Endodermal cell (in vitro differentiated cells): Measurements from ENCODE around the gene PPP6C. TPM values are rescaled to one million over a fixed set of nuclear protein-coding genes. Genes with fewer than 3 reads are reported as not detected.

ENCODE experiments used
- DNase-seq: peaks from one replicate; pipeline ENCODE4 v3.0.0-alpha.2; 2017
- H3K27ac ChIP-seq: 2 replicates; pipeline ENCODE4 v1.5.1; 2013; ENCODE audit warnings: mild to moderate bottlenecking, low read depth, low read length, moderate library complexity
- H3K27me3 ChIP-seq: 2 replicates; pipeline ENCODE4 v1.6.1; 2013; ENCODE audit warnings: mild to moderate bottlenecking, low read length, moderate library complexity; ENCODE audit not compliant: insufficient read depth, control insufficient read depth, poor library complexity, severe bottlenecking
- H3K36me3 ChIP-seq: 2 replicates; pipeline ENCODE4 v1.7.0; 2013; ENCODE audit warnings: mild to moderate bottlenecking, low read length, moderate library complexity; ENCODE audit not compliant: control insufficient read depth, insufficient read depth
- H3K4me1 ChIP-seq: one replicate; pipeline ENCODE4 v1.7.0; 2013; ENCODE audit warnings: low read length; ENCODE audit not compliant: control insufficient read depth, insufficient read depth
- H3K4me3 ChIP-seq: 2 replicates; pipeline ENCODE4 v1.5.1; 2013; ENCODE audit warnings: mild to moderate bottlenecking, low read length, moderate library complexity
- H3K9ac ChIP-seq: 2 replicates; pipeline ENCODE4 v1.6.1; 2013; ENCODE audit warnings: mild to moderate bottlenecking, low read length, moderate library complexity; ENCODE audit not compliant: poor library complexity, severe bottlenecking; ENCODE audit errors: extremely low read depth
- H3K9me3 ChIP-seq: 2 replicates; pipeline ENCODE4 v1.6.1; 2013; ENCODE audit warnings: mild to moderate bottlenecking, low read length, moderate library complexity; ENCODE audit not compliant: control insufficient read depth
- H3K27ac Mint-ChIP-seq: 2 replicates; pipeline ENCODE4 v1.8.0; 2020; ENCODE audit warnings: mixed read lengths
- H3K27me3 Mint-ChIP-seq: 2 replicates; pipeline ENCODE4 v1.8.0; 2021; ENCODE audit warnings: mild to moderate bottlenecking, mixed read lengths; ENCODE audit not compliant: insufficient read depth
- H3K36me3 Mint-ChIP-seq: 2 replicates; pipeline ENCODE4 v1.8.0; 2020; ENCODE audit warnings: low read depth, mixed read lengths
- H3K4me1 Mint-ChIP-seq: 2 replicates; pipeline ENCODE4 v1.8.0; 2020; ENCODE audit warnings: mixed read lengths
- H3K4me3 Mint-ChIP-seq: 2 replicates; pipeline ENCODE4 v1.8.0; 2020; ENCODE audit warnings: mild to moderate bottlenecking, moderate library complexity, mixed read lengths
- H3K9me3 Mint-ChIP-seq: 2 replicates; pipeline ENCODE4 v1.8.0; 2020; ENCODE audit warnings: mild to moderate bottlenecking, mixed read lengths
- WGBS, 2 experiments: methylation state at CpG; one replicate each; pipeline versions ENCODE4 v1.1.5 to v1.1.7; 2013; ENCODE audit warnings: missing lambda C conversion rate in 2 of 2, mixed read lengths in 1 of 2; ENCODE audit not compliant: insufficient coverage in 1 of 2, insufficient read length in 1 of 2; 5-methylcytosine and 5-hydroxymethylcytosine counted together
- total RNA-seq, 2 donors: library from RNA; stranded (reverse); fragmentation: NEBNext Ultra II Directional in 1 of 2; extraction: Animal tissue kit (Norgen Biotek cat#: 25700) in 1 of 2; gene quantifications; 2 replicates in 1 of 2; 3 replicates in 1 of 2; pipeline ENCODE4 v1.2.1, GENCODE V29; 2021
- TF ChIP-seq, protein P1 (sequence below): fragments of 200-600 bp; sonication (generic); conservative IDR thresholded peaks from 2 replicates; pipeline ENCODE4 v1.5.0; 2021; ENCODE audit warnings: antibody characterized with exemption, mild to moderate bottlenecking

Gene PPP6C
- total RNA-seq, 2 donors from 2014 or later = 38.2 to 49.6 TPM

DNA sequence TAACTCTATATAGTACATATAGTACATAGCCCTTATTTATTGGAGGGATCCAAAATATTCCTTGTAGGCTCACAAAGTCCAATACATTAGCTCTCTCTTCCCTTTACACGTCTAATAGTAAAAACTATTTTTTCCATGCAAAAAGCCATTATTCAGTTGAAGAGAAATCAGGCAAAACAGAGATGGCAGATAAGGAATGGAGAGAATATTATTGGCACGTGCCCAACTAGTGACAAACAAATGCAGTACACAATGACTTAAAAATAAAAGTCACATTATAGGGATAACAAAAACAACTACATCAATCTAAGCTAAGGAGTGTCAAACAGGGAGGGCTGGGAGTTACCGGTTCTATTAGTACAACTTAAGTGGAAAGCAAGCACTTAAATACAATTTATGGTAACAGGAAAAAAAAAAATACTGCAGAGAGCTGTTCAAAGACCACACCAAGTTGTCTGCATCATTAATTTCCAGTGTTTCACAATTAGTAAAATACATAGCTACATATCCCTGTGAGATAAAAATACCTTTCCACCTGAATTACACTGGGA lies 42.1 kb downstream of the PPP6C start:
- peaks cover 4% of the 10 kb centered on the region for H3K4me1 Mint-ChIP-seq
- TF ChIP-seq, protein P1, sequence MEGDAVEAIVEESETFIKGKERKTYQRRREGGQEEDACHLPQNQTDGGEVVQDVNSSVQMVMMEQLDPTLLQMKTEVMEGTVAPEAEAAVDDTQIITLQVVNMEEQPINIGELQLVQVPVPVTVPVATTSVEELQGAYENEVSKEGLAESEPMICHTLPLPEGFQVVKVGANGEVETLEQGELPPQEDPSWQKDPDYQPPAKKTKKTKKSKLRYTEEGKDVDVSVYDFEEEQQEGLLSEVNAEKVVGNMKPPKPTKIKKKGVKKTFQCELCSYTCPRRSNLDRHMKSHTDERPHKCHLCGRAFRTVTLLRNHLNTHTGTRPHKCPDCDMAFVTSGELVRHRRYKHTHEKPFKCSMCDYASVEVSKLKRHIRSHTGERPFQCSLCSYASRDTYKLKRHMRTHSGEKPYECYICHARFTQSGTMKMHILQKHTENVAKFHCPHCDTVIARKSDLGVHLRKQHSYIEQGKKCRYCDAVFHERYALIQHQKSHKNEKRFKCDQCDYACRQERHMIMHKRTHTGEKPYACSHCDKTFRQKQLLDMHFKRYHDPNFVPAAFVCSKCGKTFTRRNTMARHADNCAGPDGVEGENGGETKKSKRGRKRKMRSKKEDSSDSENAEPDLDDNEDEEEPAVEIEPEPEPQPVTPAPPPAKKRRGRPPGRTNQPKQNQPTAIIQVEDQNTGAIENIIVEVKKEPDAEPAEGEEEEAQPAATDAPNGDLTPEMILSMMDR = no peak
- WGBS, 2 experiments = 100% methylated on average over 3 of the region's 3 CpGs; no CpG with 5 or more reads in 1 of the 2 experiments

DNA sequence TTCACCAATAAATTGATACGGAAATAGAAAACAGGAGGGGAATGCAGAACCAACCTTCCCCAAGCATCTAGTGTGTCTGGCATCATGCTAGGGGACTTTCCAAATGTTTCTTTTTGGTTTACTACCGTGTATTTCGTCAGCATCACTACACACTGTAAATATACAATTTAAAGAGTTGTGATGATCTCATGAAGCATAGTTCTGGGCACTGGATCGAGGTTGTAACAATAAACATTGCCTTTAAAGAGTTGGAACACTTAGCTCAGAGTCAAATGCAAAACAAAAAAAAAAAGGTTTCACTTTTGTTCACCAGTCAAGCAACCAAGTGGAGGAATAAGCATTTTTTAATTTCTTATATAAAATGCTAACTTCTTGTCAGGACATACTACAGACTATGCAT lies 43.4 kb downstream of the PPP6C start:
- no peak for DNase-seq
- Histone ChIP-seq H3K9ac (no peak overlapping the region), H3K36me3 (peaks cover 30% of the 10 kb centered on the region), H3K4me3 (no peak overlapping the region), H3K27me3 (no peaks in the 10 kb centered on the region), H3K9me3 (no peaks in the 10 kb centered on the region), H3K27ac (no peak overlapping the region), H3K4me1 (no peaks in the 10 kb centered on the region)
- peaks cover 4% of the 10 kb centered on the region for H3K4me1 Mint-ChIP-seq
- no peaks in the 10 kb centered on the region for H3K9me3 Mint-ChIP-seq
- no peak overlapping the region for H3K4me3 Mint-ChIP-seq
- no peaks in the 10 kb centered on the region for H3K27me3 Mint-ChIP-seq
- TF ChIP-seq, protein P1 = no peak
- no peak overlapping the region for H3K27ac Mint-ChIP-seq
- WGBS, 2 experiments = 92 to 100% methylated on average over 2 to 4 of the region's 4 CpGs
- peaks cover 20% of the 10 kb centered on the region for H3K36me3 Mint-ChIP-seq

More for the DNA sequence above, 42.1 kb downstream of the PPP6C start:
- H3K4me3 Mint-ChIP-seq = no peak overlapping the region
- no peak overlapping the region for H3K27ac ChIP-seq
- no peaks in the 10 kb centered on the region for H3K9me3 ChIP-seq
- H3K9me3 Mint-ChIP-seq = no peaks in the 10 kb centered on the region
- peaks cover 34% of the 10 kb centered on the region for H3K36me3 ChIP-seq
- H3K27ac Mint-ChIP-seq = no peak overlapping the region
- peaks cover 28% of the 10 kb centered on the region for H3K36me3 Mint-ChIP-seq
- H3K4me3 ChIP-seq = no peak overlapping the region
- H3K9ac ChIP-seq = no peak overlapping the region
- H3K27me3 Mint-ChIP-seq = no peaks in the 10 kb centered on the region
- H3K27me3 ChIP-seq = no peaks in the 10 kb centered on the region
- no peak for DNase-seq
- H3K4me1 ChIP-seq = no peaks in the 10 kb centered on the region

DNA sequence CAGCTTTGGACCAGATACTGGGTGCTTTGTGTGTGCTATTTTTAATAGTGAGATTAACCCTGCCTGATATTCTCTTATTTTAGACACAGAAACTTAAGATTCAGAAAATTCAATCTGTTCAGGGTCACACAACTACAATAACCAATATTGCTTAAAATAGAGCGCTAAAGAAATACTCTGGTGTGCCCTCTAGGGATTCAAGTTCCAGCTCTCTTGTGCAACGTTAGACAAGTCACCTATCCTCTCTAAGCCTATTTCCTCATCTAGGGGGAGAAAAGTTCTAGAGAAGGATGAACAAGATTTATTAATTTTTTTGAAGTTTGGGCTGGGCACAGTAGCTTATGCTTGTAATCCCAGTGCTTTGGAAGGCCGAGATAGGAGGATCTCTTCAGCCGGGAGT lies 44.2 kb downstream of the PPP6C start:
- H3K4me3 Mint-ChIP-seq = no peak overlapping the region
- H3K27ac ChIP-seq = no peak overlapping the region
- peaks cover 24% of the 10 kb centered on the region for H3K36me3 ChIP-seq
- no peaks in the 10 kb centered on the region for H3K27me3 ChIP-seq
- H3K9me3 Mint-ChIP-seq = no peaks in the 10 kb centered on the region
- no peak overlapping the region for H3K27ac Mint-ChIP-seq
- no peak overlapping the region for H3K4me3 ChIP-seq
- DNase-seq = no peak
- peaks cover 13% of the 10 kb centered on the region for H3K36me3 Mint-ChIP-seq
- H3K4me1 ChIP-seq = no peaks in the 10 kb centered on the region
- no peaks in the 10 kb centered on the region for H3K27me3 Mint-ChIP-seq
- no peaks in the 10 kb centered on the region for H3K9me3 ChIP-seq
- WGBS, 2 experiments = 77 to 92% methylated on average over 2 to 4 of the region's 4 CpGs
- H3K4me1 Mint-ChIP-seq = peaks cover 4% of the 10 kb centered on the region
- H3K9ac ChIP-seq = no peak overlapping the region
- TF ChIP-seq, protein P1 = no peak
